HG02870 (cell line): Measurements from ENCODE around the gene FLRT1.
"Not testable (repeated sequence)": the region's sequence is repeated elsewhere in the genome, so short reads cannot be mapped to it uniquely, and the experiment has no call there.

Experiments
- ATAC-seq: cut with Tn5 transposase; IDR thresholded peaks from one replicate; pipeline ENCODE4 v1.9.1; 2021; ENCODE audit warnings: mild to moderate bottlenecking, moderate library complexity; ENCODE audit not compliant: unreplicated experiment

FLRT1 gene

GRCh38 chr11:64043545-64043944 is 7.8 kb downstream of the FLRT1 start:
- no peak for ATAC-seq

GRCh38 chr11:64044730-64045393 is 9.1 kb downstream of the FLRT1 start:
- ATAC-seq, result no peak

- no peak for ATAC-seq
These were observed 10.0 kb downstream of the FLRT1 start for GRCh38 chr11:64045700-64046099.

GRCh38 chr11:64047373-64047772 is 11.6 kb downstream of the FLRT1 start:
- not testable (repeated sequence) for ATAC-seq

GRCh38 chr11:64048042-64048854 is 12.5 kb downstream of the FLRT1 start:
- ATAC-seq, result no peak

- no peak for ATAC-seq
These were observed 13.8 kb downstream of the FLRT1 start for GRCh38 chr11:64049509-64049908.

GRCh38 chr11:64051297-64051696 is 15.6 kb downstream of the FLRT1 start:
- no peak for ATAC-seq

- ATAC-seq, result no peak
These were observed 16.7 kb downstream of the FLRT1 start for GRCh38 chr11:64052436-64052835.

GRCh38 chr11:64052938-64053622 is 17.3 kb downstream of the FLRT1 start:
- ATAC-seq, result no peak

GRCh38 chr11:64053699-64054098 is 18.0 kb downstream of the FLRT1 start:
- no peak for ATAC-seq

GRCh38 chr11:64055077-64055476 is 19.3 kb downstream of the FLRT1 start:
- no peak for ATAC-seq

GRCh38 chr11:64056213-64056785 is 20.6 kb downstream of the FLRT1 start:
- ATAC-seq, result no peak

- no peak for ATAC-seq
These were observed 21.1 kb downstream of the FLRT1 start for GRCh38 chr11:64056861-64057260.

GRCh38 chr11:64057890-64058289 is 22.2 kb downstream of the FLRT1 start:
- ATAC-seq, result no peak

GRCh38 chr11:64058494-64058893 is 22.8 kb downstream of the FLRT1 start:
- no peak for ATAC-seq

- ATAC-seq, result no peak
These were observed 23.8 kb downstream of the FLRT1 start for GRCh38 chr11:64059339-64060140.

- ATAC-seq, result no peak
These were observed 24.6 kb downstream of the FLRT1 start for GRCh38 chr11:64060263-64060860.

- ATAC-seq, result no peak
These were observed 25.2 kb downstream of the FLRT1 start for GRCh38 chr11:64060861-64061444.

GRCh38 chr11:64062185-64063039 is 26.7 kb downstream of the FLRT1 start:
- no peak for ATAC-seq
